GM12878 (cell line): ENCODE data around the gene PCDHA2. TPM values are rescaled to one million over a fixed set of nuclear protein-coding genes. Genes with fewer than 3 reads are reported as not detected.

Experiments
- ATAC-seq: fragments of 200-7000 bp; cut with Tn5 transposase; 3 replicates; pipeline ENCODE4 v1.9.1; 2020; ENCODE audit warnings: mild to moderate bottlenecking, moderate library complexity
- BruUV-seq: library from RNA; stranded (reverse); fragments of 400-500 nt; replicated peaks from 2 replicates; lab custom pipeline; 2021; lab: Mats Ljungman, UMichigan
- CTCF ChIA-PET: fragments of 300-600 bp; sonication (Branson Sonifier 250); formaldehyde crosslinking; extraction: SDS; loops from one replicate; lab custom pipeline; 2021; ENCODE audit warnings: inconsistent platforms; lab: Yijun Ruan, JAX
- POLR2A ChIA-PET: fragments of 350-600 bp; formaldehyde crosslinking; extraction: SDS; loops from one replicate; lab custom pipeline; 2021; ENCODE audit warnings: inconsistent platforms; lab: Charles Lee
- RAD21 ChIA-PET: fragments of 300-600 bp; sonication (Branson Sonifier 250); formaldehyde crosslinking; loops from one replicate; lab custom pipeline; 2023; ENCODE audit warnings: antibody characterized with exemption; ENCODE audit not compliant: unreplicated experiment; lab: Charles Lee
- SMC1A ChIA-PET: fragments of 300-600 bp; sonication (Branson Sonifier 250); formaldehyde crosslinking; loops from one replicate; lab custom pipeline; 2023; ENCODE audit not compliant: unreplicated experiment, uncharacterized antibody; lab: Charles Lee
- DNase-seq: peaks from one replicate; pipeline ENCODE4 v3.0.0-alpha.2; 2011; ENCODE audit warnings: low read depth, low spot score
- FAIRE-seq: peaks from 3 replicates; lab custom pipeline; 2011; peaks lifted over from hg19 to GRCh38; lab: Jason Lieb, UNC
- H2AFZ ChIP-seq: 2 replicates; pipeline ENCODE4 v1.6.0; 2011; ENCODE audit warnings: low read depth, low read length, control low read depth; ENCODE audit not compliant: control insufficient read depth
- H3K27ac ChIP-seq: 2 replicates; pipeline ENCODE4 v1.5.1; 2011; ENCODE audit warnings: control low read depth; ENCODE audit not compliant: control insufficient read depth, insufficient read depth
- H3K27me3 ChIP-seq, 2 experiments: replicated peaks in 1 of 2; 2 replicates each; pipeline versions ENCODE4 v1.6.0 to v1.6.1; 2011; ENCODE audit warnings: low read length in 1 of 2; ENCODE audit not compliant: control insufficient read depth in 2 of 2, insufficient read depth in 2 of 2
- H3K36me3 ChIP-seq, 2 experiments: 2 replicates each; pipeline ENCODE4 v1.5.1; 2011; ENCODE audit warnings: low read length in 1 of 2; ENCODE audit not compliant: control insufficient read depth in 2 of 2, insufficient read depth in 2 of 2
- H3K4me1 ChIP-seq: 2 replicates; pipeline ENCODE4 v1.6.1; 2011; ENCODE audit warnings: mild to moderate bottlenecking, low read length, moderate library complexity, mixed read lengths; ENCODE audit not compliant: control insufficient read depth, insufficient read depth
- H3K4me2 ChIP-seq: 2 replicates; pipeline ENCODE4 v1.6.0; 2011; ENCODE audit warnings: control low read depth; ENCODE audit not compliant: control insufficient read depth, insufficient read depth
- H3K4me3 ChIP-seq: fragments of 200-600 bp; sonication (generic); 2 replicates; pipeline ENCODE4 v1.5.1; 2016
- H3K79me2 ChIP-seq: 2 replicates; pipeline ENCODE4 v1.6.0; 2011; ENCODE audit warnings: low read length; ENCODE audit not compliant: control insufficient read depth, insufficient read depth
- H3K9ac ChIP-seq: 2 replicates; pipeline ENCODE4 v1.8.0; 2011; ENCODE audit warnings: low read length, control low read depth, mixed read lengths; ENCODE audit not compliant: control insufficient read depth, insufficient read depth
- H3K9me3 ChIP-seq: replicated peaks from 3 replicates; pipeline ENCODE4 v1.5.1; 2011; ENCODE audit warnings: mild to moderate bottlenecking, low read length; ENCODE audit not compliant: control insufficient read depth, insufficient read depth
- H4K20me1 ChIP-seq: 2 replicates; pipeline ENCODE4 v1.6.0; 2011; ENCODE audit not compliant: control insufficient read depth, insufficient read depth
- BCL3 ChIP-seq: IDR thresholded peaks from 2 replicates; pipeline ENCODE4 v1.6.1; 2011; ENCODE audit warnings: borderline replicate concordance, low read depth, mild to moderate bottlenecking, moderate library complexity, low read length; ENCODE audit not compliant: insufficient read depth, poor library complexity, severe bottlenecking
- CBX5 ChIP-seq: sonication (generic); IDR thresholded peaks from 2 replicates; pipeline ENCODE4 v1.6.1; 2016; ENCODE audit warnings: low read depth, moderate library complexity, mild to moderate bottlenecking, inconsistent platforms
- CEBPB ChIP-seq, 2 experiments: fragments of 150-350 bp in 1 of 2; IDR thresholded peaks; 2 replicates each; pipeline ENCODE4 v1.6.1; 2012 to 2014; ENCODE audit warnings: low read depth in 2 of 2, low read length in 2 of 2, borderline replicate concordance in 1 of 2, inconsistent platforms in 1 of 2
- CHD4 ChIP-seq: fragments of 200-600 bp; sonication (generic); IDR thresholded peaks from 2 replicates; pipeline ENCODE4 v1.6.1; 2016; ENCODE audit warnings: mild to moderate bottlenecking
- CUX1 ChIP-seq: IDR thresholded peaks from 2 replicates; pipeline ENCODE4 v1.6.1; 2012; ENCODE audit warnings: improper control_type of control experiment, low read depth, low read length; ENCODE audit not compliant: insufficient replicate concordance
- FOXK2 ChIP-seq: fragments of 450-650 bp; IDR thresholded peaks from 2 replicates; pipeline ENCODE4 v1.6.1; 2017; ENCODE audit warnings: mild to moderate bottlenecking, moderate library complexity
- FOXM1 ChIP-seq: IDR thresholded peaks from 2 replicates; pipeline ENCODE4 v1.6.1; 2012; ENCODE audit warnings: low read depth, mild to moderate bottlenecking, inconsistent platforms, low read length, moderate library complexity
- HCFC1 ChIP-seq: fragments of 150-350 bp; IDR thresholded peaks from 2 replicates; pipeline ENCODE4 v1.6.1; 2014; ENCODE audit warnings: low read length
- MYB ChIP-seq: fragments of 150-350 bp; IDR thresholded peaks from 2 replicates; pipeline ENCODE4 v1.6.1; 2014; ENCODE audit warnings: mild to moderate bottlenecking, low read depth, low read length, borderline replicate concordance
- NBN ChIP-seq: fragments of 450-650 bp; IDR thresholded peaks from 2 replicates; pipeline ENCODE4 v1.6.1; 2016
- ZNF274 ChIP-seq: IDR thresholded peaks from one replicate; pipeline ENCODE4 v1.8.0; 2011; ENCODE audit not compliant: insufficient read length, insufficient read depth
- WGBS: methylation state at CpG from one replicate; pipeline ENCODE4 v1.1.6; 2016; ENCODE audit warnings: low lambda C conversion rate; ENCODE audit not compliant: insufficient replicate concordance, insufficient coverage; ENCODE audit errors: missing lambda C conversion rate; 5-methylcytosine and 5-hydroxymethylcytosine counted together
- in situ Hi-C: fragments of 300-500 bp; cut with MboI; formaldehyde crosslinking; loops from 9 replicates; pipeline ENCODE4 v1.14.3; 2018; ENCODE audit warnings: mixed read lengths
- intact Hi-C: fragments of 100-400 bp; cut with micrococcal nuclease; formaldehyde crosslinking; loops from one replicate; pipeline ENCODE4 v1.14.2; 2022; ENCODE audit not compliant: unreplicated experiment
- polyA plus RNA-seq, 11 experiments: library from polyadenylated mRNA; depleted of rRNA in 4 of 11; unstranded in 6 of 11; stranded (reverse) in 5 of 11; fragments of >200 nt; fragmentation: Nextera tagmentation in 4 of 11; fragmentation: Illumina TruSeq in 1 of 11; extraction: Ambion mirVana in 4 of 11; extraction: Trizol in 1 of 11; gene quantifications; 1 replicate in 1 of 11; 2 replicates in 10 of 11; pipeline versions ENCODE4 v1.2.1 to v1.2.3, GENCODE V29; 2011 to 2016; ENCODE audit warnings: inconsistent platforms in 2 of 11, missing spikeins in 2 of 11, low read depth in 1 of 11
- total RNA-seq, 4 experiments: library from RNA; depleted of rRNA in 3 of 4; stranded (reverse); fragments of >200 nt in 3 of 4; fragmentation: Illumina TruSeq in 1 of 4; extraction: Trizol in 1 of 4; gene quantifications; 2 replicates each; pipeline versions ENCODE4 v1.2.1 to v1.2.3, GENCODE V29; 2013 to 2021

Gene PCDHA2
- total and polyA plus RNA-seq, 10 of the 15 experiments (the other 5 are each of a cell fraction or from before 2014, with no cell fraction given): 0.04 to 0.06 TPM; not detected in 8

- CTCF ChIA-PET: no interaction called here
- in situ Hi-C loops (loop anchor here (25.0 kb wide), 1 partner anchor 759 kb away; no protein-coding TSS in a partner anchor), intact Hi-C loops (no loop called here)
- Histone ChIP-seq H3K9me3 (peaks cover 1% of the 10 kb centered on the region; the same call in 2 of the 3 replicates), H3K4me2 (no peak overlapping the region), H3K79me2 (no peaks in the 10 kb centered on the region), H3K4me1 (no peaks in the 10 kb centered on the region), H4K20me1 (no peaks in the 10 kb centered on the region), H3K4me3 (no peak overlapping the region), H3K27me3 (no peaks in the 10 kb centered on the region), H3K27ac (no peak overlapping the region), H3K9ac (no peak overlapping the region), H2AFZ (no peak overlapping the region), H3K36me3 (no peaks in the 10 kb centered on the region)
- POLR2A ChIA-PET: no interaction called here
- BruUV-seq: no TSS peak
- DNase-seq (no peak), FAIRE-seq (no peak), ATAC-seq (no peak)
- 84% methylated on average over 38 of the region's 53 CpGs for WGBS
- SMC1A ChIA-PET: no interaction called here
- RAD21 ChIA-PET: no interaction called here
- no peak for TF ChIP-seq CUX1
- no peak for TF ChIP-seq NBN
- TF ChIP-seq MYB: no peak
- no peak for TF ChIP-seq FOXK2
- no peak for TF ChIP-seq BCL3
- TF ChIP-seq HCFC1: no peak
- TF ChIP-seq CHD4: no peak
- no peak for TF ChIP-seq CBX5
- TF ChIP-seq FOXM1: no peak
- TF ChIP-seq CEBPB (IDR thresholded peaks at IDR 0.05; ENCODE audit: borderline replicate concordance in 1 of 2, low read depth in 2 of 2, low read length in 2 of 2): no peak
- no peak for TF ChIP-seq ZNF274
Observed at GRCh38 chr5:140802781-140803271, 8.2 kb downstream of the PCDHA2 start.
